GM18951 (cell line): Measurements from ENCODE around the gene OR2V2.
"Not testable (repeated sequence)": the region's sequence is repeated elsewhere in the genome, so short reads cannot be mapped to it uniquely, and the experiment has no call there.

Experiments
- POLR2A ChIP-seq: IDR thresholded peaks from 4 replicates; pipeline ENCODE4 v1.6.1; 2011; ENCODE audit warnings: mild to moderate bottlenecking; ENCODE audit not compliant: insufficient read length, insufficient read depth; ENCODE audit errors: extremely low read depth
- in situ Hi-C: fragments of 300-500 bp; cut with MboI; formaldehyde crosslinking; loops from one replicate; pipeline ENCODE4 v1.12.0; 2022; ENCODE audit warnings: low sequenced_read_pairs, mixed read lengths, inconsistent platforms; ENCODE audit not compliant: unreplicated experiment

OR2V2 gene

DNA sequence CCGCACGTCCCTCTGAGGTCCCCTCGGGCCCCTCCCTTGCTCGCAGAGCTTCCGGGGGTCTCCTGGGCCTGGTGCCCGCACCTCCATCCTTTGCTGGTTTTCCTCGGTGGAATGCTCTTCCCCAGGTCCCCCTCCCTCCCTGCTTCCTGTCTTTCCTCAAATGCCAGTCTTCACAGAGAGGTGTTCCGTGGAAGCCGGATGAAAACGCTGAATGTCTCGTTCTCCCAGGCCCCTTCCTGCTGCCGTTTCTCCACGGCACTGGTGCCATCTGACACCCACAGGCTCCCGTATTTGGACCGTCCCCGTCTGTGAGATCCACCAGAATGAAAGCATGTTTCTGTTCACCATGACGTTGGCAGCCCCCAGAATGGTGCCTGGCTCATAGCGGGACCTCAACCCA, 20.5 kb upstream of the OR2V2 start:
- in situ Hi-C loops, result no loop called here

DNA sequence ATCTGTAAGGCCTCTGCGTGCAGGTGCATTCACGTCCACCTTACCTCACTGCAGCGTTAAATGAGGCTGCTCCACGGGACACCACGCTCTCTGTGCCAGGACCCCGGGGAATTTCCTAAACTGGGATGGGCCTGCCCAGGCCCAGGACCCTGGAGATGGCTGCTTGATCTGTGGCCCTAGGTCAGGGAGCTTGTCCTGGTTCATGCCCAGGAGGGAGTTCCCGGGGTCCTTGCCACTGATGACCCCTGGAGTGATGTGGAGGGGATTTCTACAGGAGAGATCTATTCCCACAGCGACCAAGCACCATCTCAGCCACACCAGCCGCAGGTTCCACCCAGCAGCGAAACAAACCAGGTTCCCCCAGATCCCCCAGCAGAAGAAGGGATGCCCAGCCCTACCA, 19.9 kb upstream of the OR2V2 start:
- in situ Hi-C loops, result no loop called here
- no peak for TF ChIP-seq POLR2A

More for the DNA sequence above, 20.5 kb upstream of the OR2V2 start:
- TF ChIP-seq POLR2A, result no peak

DNA sequence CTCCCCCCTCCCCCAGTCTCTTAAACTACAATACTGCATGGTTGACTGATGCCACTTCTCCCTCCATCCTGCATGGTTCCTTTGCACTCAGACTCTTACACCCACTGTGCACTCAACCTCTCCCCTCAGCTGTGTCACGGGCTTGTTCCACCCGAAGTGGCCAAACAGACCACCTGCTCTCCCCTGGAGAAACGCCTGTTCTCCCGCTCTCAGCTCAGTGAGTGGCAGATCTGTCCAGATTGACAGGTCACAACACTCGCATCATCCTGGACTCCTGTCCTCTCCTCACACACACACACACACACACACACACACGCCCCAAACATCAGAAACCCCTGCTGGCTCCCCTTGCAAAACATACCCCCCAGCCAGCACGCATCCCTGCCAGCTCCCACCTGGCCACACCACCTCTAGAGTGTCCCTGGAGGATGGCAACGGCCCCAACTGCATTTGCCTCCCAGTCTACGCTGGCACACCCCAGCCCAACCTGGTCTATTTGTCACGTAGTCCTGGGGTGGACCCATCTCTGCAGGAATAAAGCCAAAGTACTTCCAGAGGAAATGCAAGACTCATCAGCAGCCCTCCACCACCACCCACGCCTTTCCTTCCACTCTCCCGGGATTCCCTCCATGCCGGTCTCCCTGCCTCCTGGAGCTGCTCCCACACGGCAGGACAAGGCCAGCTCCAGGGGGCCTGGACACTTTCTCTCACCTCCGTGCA, 19.3 kb upstream of the OR2V2 start:
- TF ChIP-seq POLR2A, result no peak
- in situ Hi-C loops, result no loop called here

DNA sequence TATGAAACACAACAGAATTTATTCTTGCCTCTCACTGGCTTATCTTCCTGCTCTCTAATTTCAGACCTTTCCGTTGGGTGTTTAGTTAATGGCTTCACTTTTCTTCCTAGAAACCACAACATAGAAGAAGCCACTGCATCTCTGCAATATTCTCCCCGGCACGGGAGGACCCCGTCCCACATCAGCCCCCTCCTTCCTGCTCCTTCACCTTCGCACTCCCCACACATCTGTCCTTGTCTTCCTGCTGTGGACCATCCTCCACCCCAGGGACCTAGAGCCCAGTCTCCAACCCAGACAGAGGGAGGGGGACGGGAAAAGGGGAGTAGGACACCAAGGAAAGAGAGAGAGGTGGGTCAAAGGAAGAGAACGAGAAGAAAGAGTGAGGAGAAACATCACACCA, 17.8 kb upstream of the OR2V2 start:
- in situ Hi-C loops, result no loop called here

DNA sequence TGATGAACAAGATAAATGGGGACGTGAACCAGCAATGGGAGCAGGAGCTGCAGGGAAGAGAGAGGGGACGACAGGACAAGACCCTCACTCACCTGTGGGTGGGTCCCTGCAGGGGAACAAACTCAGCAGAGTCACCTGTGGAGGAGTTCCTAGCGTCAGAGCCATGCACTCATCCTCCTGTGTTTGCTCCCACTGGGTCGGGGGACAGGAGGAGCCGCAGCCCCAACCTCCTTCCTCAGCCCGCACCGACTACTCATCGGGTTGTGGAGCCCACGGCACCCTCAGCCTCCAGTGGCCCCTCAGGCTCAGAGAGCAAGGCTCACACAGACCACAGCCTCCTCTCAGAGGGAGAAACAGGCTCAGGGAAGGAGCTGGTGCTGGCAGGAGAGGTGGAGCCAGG, 17.3 kb upstream of the OR2V2 start:
- in situ Hi-C loops, result not testable (repeated sequence)

More for the DNA sequence above, 17.8 kb upstream of the OR2V2 start:
- TF ChIP-seq POLR2A, result no peak

DNA sequence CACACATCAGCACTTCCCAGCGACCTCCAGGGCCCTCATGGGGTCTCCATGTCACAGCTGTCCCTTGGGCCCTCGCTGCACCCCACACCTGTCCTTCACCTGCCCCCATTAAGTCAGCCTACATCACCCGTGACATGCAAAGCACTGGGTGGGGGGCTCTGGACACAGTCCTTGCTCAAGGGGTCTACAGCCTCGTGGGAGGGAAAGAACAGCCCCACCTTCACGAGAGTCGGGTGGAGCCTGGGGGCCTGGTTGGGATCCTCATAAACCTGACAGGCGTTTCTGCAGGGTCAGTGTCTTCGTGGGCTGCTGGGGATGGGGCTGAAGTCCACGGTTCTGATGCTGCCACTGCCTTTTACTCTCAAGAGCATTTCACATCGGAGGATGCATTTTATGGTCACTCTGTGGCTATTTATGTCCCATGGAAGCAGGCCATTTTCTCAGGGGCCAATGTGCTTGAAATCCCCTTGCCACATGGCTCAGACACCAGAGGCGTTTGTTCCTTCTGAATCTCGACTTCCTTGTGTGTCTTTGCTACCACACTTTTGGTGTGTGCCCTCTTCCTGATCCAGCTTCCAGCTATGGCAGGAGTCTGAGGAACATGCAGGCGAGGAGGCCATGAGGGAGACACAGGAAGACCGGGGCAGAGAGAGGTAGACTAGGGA, 16.4 kb upstream of the OR2V2 start, which contains the start of gene OR2V1:
Gene OR2V1, minus strand, starts transcription at position 338 of the 665 bp plus-strand sequence. CDS start 5,865 bp downstream, outside the sequence.
- no peak for TF ChIP-seq POLR2A
- in situ Hi-C loops, result no loop called here

DNA sequence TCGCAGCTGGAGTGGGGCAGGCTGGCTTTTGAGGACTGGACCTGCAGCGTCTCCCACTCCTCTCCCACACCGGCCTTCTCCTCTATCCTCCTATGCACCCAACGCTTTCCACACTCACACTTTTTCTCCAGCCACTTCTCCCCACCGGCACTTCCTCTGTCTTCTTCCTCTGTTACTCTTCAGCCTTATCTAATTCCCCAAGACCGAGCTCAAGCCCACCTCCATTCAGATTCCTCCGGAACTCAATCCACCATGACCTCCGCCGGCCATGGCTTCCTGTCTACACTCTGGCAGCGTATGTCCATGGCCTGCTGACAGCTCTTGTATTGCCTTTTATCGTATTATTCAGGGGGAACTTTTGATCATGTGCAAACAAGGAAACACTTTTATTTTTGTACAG, 15.9 kb upstream of the OR2V2 start:
- TF ChIP-seq POLR2A, result no peak
- in situ Hi-C loops, result no loop called here

DNA sequence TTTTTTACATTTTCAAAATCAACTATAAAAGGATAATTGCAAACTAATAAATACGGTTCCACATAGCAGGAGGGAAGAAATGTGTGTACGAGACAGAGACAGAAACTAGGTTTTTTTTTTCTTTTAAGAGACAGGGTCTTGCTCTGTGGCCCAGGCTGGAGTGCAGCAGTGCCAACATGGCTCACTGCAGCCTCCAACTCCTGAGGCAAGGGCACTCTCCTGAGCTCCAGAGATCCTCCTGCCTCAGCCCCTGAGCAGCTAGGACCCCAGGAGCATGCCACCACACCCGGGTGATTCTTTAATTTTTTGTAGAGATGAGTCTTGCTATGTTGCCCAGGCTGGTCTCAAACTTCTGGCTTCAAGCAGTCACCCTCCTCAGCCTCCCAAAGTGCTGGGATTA, 14.3 kb upstream of the OR2V2 start:
- in situ Hi-C loops, result no loop called here

DNA sequence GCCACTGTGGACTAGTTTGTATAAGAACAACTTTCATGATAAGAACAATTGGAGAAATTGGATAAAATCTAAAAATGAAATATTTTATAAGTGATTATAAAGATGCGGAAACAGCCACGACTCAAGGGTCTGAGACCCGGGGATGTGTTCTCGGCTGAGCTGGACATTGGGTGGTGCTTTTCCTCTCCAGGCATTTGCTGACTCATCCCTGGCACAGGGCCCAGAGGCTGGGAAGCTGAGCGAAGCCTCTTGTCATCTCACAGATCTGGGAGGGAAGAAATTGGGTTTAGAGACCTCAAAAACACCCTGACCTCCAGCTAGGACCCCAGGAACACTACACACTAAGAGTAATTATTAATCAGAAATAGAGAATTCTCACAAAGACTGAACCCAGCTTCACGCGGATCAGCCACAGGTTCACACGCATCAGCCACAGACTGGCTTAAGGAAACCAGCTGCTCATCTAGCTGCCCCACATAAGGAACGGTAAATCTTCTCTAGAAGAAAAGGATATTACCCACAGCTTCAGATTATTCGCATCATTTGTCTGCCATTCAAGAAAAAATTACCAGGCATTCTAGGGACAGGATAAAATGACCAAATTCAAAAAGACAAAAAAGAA, 13.7 kb upstream of the OR2V2 start:
- in situ Hi-C loops, result no loop called here
- TF ChIP-seq POLR2A, result no peak

More for the DNA sequence above, 14.3 kb upstream of the OR2V2 start:
- no peak for TF ChIP-seq POLR2A

DNA sequence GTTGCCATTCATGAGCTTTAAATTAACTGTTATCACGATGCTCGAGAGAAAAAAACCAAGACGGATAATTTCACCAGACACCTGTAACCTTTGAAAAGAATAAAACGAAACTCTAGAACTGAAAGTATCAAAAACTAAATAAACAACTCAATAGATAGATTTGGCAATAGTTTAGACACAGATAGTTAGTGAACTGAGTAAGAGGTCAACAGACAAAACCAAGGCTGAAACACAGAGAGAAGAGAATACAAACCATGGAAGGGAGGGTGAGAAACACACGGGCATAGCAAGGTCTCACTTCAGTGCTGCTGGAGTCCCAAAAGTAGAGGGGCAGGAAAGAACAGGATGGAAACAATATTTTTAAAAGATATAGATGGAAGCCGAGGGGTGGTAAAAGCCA, 13.1 kb upstream of the OR2V2 start:
- no peak for TF ChIP-seq POLR2A
- in situ Hi-C loops, result no loop called here

DNA sequence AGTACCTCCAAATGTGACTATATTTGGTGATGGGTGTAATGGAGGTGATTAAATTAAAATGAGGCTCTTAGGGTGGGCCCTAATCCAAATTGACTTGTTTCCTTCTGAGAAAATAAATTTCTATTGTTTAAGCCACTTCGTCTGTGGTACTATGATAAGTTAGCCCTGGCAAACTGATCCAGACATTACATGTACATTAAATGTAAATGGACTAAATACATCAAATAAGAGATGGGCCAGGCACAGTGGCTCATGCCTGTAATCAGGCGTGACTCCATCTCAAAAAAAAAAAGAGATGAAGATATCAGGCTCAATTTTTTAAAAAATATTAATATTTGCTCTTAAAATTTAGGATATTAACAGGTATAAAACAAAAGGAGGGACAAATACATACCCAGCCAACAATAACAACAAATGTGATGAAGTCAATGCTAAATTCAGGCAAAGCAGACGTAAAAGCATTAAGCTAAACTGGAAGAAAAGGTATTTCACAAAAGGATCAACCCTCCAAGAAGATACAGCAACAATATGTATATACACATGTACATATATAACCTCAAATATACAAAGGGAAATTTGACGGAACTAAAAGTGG, 10.9 kb upstream of the OR2V2 start:
- no peak for TF ChIP-seq POLR2A
- in situ Hi-C loops, result no loop called here

DNA sequence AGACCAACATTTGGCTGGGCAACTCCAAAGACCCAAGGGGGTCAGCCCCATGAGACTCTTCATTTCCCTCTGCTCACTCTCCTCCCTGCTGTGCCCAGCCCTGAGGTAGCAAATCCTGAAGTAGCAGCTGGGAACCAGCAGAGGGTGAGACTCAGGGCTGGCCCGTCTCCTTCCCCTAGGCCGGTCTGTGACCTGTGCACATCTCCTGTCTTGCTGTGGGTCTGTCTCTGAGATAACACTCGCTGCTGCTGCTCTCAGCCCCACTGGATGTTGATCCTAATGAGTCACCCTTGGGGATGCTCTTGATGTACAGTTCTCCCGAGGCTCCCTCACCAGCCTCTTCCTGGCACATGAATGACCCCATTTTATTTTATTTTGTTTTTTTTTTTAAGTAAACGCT, 9.1 kb upstream of the OR2V2 start:
- in situ Hi-C loops, result no loop called here
- TF ChIP-seq POLR2A, result no peak

DNA sequence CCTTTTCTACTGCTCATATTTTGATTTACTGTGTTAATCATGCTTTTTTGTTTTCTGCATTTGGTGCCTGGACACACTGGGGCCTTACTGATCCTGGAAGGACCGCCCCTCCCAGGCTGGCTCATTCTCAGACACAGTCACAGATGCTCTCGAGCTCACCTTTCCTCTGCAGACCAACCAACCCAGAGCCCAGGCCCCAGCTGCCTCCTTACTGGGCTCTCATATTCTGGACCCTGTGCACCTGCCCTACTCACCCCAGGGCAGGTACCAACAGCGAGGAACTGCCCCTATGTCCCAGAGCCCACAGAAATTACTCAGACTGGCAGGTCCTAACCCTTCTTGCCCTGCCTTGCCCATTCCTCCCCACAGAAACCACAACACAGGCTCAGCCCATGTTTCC, 6.6 kb upstream of the OR2V2 start:
- TF ChIP-seq POLR2A, result no peak
- in situ Hi-C loops, result no loop called here
